Right hindlimb (tissue), 1 donor: ENCODE measurements around the gene CLCN7.

Experiments
- DNase-seq: peaks from one replicate; pipeline ENCODE4 v3.0.0-alpha.2; 2018

The CLCN7 gene

GRCh38 chr16:1460602-1461138 is 14.2 kb downstream of the CLCN7 start:
- DNase-seq, result no peak

- no peak for DNase-seq
These were observed 14.9 kb downstream of the CLCN7 start for GRCh38 chr16:1459967-1460366.

- no peak for DNase-seq
These were observed 15.9 kb downstream of the CLCN7 start for GRCh38 chr16:1458977-1459341.

- DNase-seq, result no peak
These were observed 16.4 kb downstream of the CLCN7 start for GRCh38 chr16:1458336-1458976.

- DNase-seq, result no peak
These were observed 17.2 kb downstream of the CLCN7 start for GRCh38 chr16:1457489-1458245.

- DNase-seq, result no peak
These were observed 17.9 kb downstream of the CLCN7 start for GRCh38 chr16:1456951-1457350.

- DNase-seq, result no peak
These were observed 19.3 kb downstream of the CLCN7 start for GRCh38 chr16:1455190-1456171.

GRCh38 chr16:1454561-1454960 is 20.3 kb downstream of the CLCN7 start:
- DNase-seq, result no peak

- no peak for DNase-seq
These were observed 21.5 kb downstream of the CLCN7 start for GRCh38 chr16:1453316-1453715.

GRCh38 chr16:1452530-1452929 is 22.3 kb downstream of the CLCN7 start:
- no peak for DNase-seq

GRCh38 chr16:1451702-1452392 is 23.0 kb downstream of the CLCN7 start:
- DNase-seq, result no peak

GRCh38 chr16:1450841-1451240 is 24.0 kb downstream of the CLCN7 start:
- no peak for DNase-seq

GRCh38 chr16:1450218-1450617 is 24.6 kb downstream of the CLCN7 start:
- no peak for DNase-seq

GRCh38 chr16:1449201-1449788 is 25.5 kb downstream of the CLCN7 start:
- no peak for DNase-seq

GRCh38 chr16:1448536-1449116 is 26.2 kb downstream of the CLCN7 start:
- DNase-seq, result no peak

GRCh38 chr16:1447965-1448364 is 26.9 kb downstream of the CLCN7 start:
- DNase-seq, result no peak

- no peak for DNase-seq
These were observed 28.3 kb downstream of the CLCN7 start for GRCh38 chr16:1446296-1447080.

- DNase-seq, result no peak
These were observed 29.2 kb downstream of the CLCN7 start for GRCh38 chr16:1445518-1446203.

GRCh38 chr16:1444730-1445517 is 29.9 kb downstream of the CLCN7 start:
- DNase-seq, result no peak
